Subcutaneous adipose tissue (tissue), 4 donors: ENCODE results near the gene CD209. TPM values are rescaled to one million over a fixed set of nuclear protein-coding genes. Genes with fewer than 3 reads are reported as not detected.

Experiments
- CTCF ChIP-seq: fragments of 450-650 bp; IDR thresholded peaks from one replicate; pipeline ENCODE4 v1.5.1; 2016; ENCODE audit warnings: low read depth, mild to moderate bottlenecking, control low read depth, antibody characterized with exemption, moderate library complexity
- total RNA-seq, 4 donors: library from RNA; depleted of rRNA; stranded (reverse); fragments of >200 nt; gene quantifications; one replicate each; pipeline ENCODE4 v1.1.0, GENCODE V29; 2016

Gene CD209
- total RNA-seq, 4 donors from 2014 or later = 17.5 to 24.8 (median 21.8) TPM

- TF ChIP-seq CTCF = no peak
Measured at GRCh38 chr19:7725791-7726190, 21.5 kb downstream of the CD209 start.

GRCh38 chr19:7722231-7722651, 25.1 kb downstream of the CD209 start:
- TF ChIP-seq CTCF = no peak

GRCh38 chr19:7720351-7720750, 27.0 kb downstream of the CD209 start:
- TF ChIP-seq CTCF = no peak

- TF ChIP-seq CTCF = no peak
Measured at GRCh38 chr19:7718668-7719067, 28.7 kb downstream of the CD209 start.

GRCh38 chr19:7716762-7717161, 30.6 kb downstream of the CD209 start:
- no peak for TF ChIP-seq CTCF

- TF ChIP-seq CTCF = no peak
Measured at GRCh38 chr19:7715671-7716070, 31.7 kb downstream of the CD209 start.

- no peak for TF ChIP-seq CTCF
Measured at GRCh38 chr19:7710616-7711015, 36.7 kb downstream of the CD209 start.
